GM20000 (cell line): ENCODE data around the gene VSIG8.
A peak's percentile ranks its signal among the peaks of the same experiment; 100 is the strongest.

Experiments
- DNase-seq: peaks from one replicate; pipeline ENCODE4 v3.0.0; 2012; ENCODE audit warnings: low spot score
- CTCF ChIP-seq: IDR thresholded peaks from 2 replicates; pipeline ENCODE4 v1.5.1; 2012; ENCODE audit warnings: mild to moderate bottlenecking, control low read depth; ENCODE audit errors: extremely low read depth, missing control alignments

Gene VSIG8

GRCh38 chr1:159891275-159892157 is 29.1 kb upstream of the VSIG8 start:
- peak; percentile 77 for DNase-seq
- TF ChIP-seq CTCF, result peak; percentile 97

GRCh38 chr1:159890390-159890789 is 27.9 kb upstream of the VSIG8 start:
- TF ChIP-seq CTCF, result no peak
- DNase-seq, result no peak

GRCh38 chr1:159889821-159890252 is 27.4 kb upstream of the VSIG8 start:
- peak; percentile 84 for DNase-seq
- TF ChIP-seq CTCF, result no peak

- TF ChIP-seq CTCF, result no peak
- no peak for DNase-seq
These were observed 26.7 kb upstream of the VSIG8 start for GRCh38 chr1:159889202-159889601.

- DNase-seq, result no peak
- TF ChIP-seq CTCF, result no peak
These were observed 21.8 kb upstream of the VSIG8 start for GRCh38 chr1:159884296-159884695.

GRCh38 chr1:159883134-159883533 is 20.7 kb upstream of the VSIG8 start:
- TF ChIP-seq CTCF, result no peak
- no peak for DNase-seq

- no peak for TF ChIP-seq CTCF
- no peak for DNase-seq
These were observed 20.0 kb upstream of the VSIG8 start for GRCh38 chr1:159882527-159882862.
